Fibroblast of the aortic adventitia (primary cell): ENCODE measurements around the gene CALM1. TPM values are rescaled to one million over a fixed set of nuclear protein-coding genes. Genes with fewer than 3 reads are reported as not detected.

Experiments
- DNase-seq: peaks from one replicate; pipeline ENCODE4 v3.0.0-alpha.2; 2010; ENCODE audit warnings: low read depth
- H3K4me3 ChIP-seq: 2 replicates; pipeline ENCODE4 v1.5.1; 2011; ENCODE audit warnings: low read depth, mild to moderate bottlenecking, control low read depth, low read length, moderate library complexity
- CTCF ChIP-seq: IDR thresholded peaks from 2 replicates; pipeline ENCODE4 v1.5.1; 2011; ENCODE audit warnings: mild to moderate bottlenecking, low read length, control low read depth, inconsistent platforms; ENCODE audit not compliant: insufficient read depth
- total RNA-seq: library from RNA; depleted of rRNA; stranded (reverse); fragments of >200 nt; gene quantifications from 2 replicates; pipeline ENCODE4 v1.2.3, GENCODE V29; 2012; ENCODE audit warnings: low replicate concordance

CALM1 gene
- total RNA-seq, 1 donor = 589 TPM

- no peak for TF ChIP-seq CTCF
These were observed 58.3 kb downstream of the CALM1 start for GRCh38 chr14:90455100-90455571.

DNA sequence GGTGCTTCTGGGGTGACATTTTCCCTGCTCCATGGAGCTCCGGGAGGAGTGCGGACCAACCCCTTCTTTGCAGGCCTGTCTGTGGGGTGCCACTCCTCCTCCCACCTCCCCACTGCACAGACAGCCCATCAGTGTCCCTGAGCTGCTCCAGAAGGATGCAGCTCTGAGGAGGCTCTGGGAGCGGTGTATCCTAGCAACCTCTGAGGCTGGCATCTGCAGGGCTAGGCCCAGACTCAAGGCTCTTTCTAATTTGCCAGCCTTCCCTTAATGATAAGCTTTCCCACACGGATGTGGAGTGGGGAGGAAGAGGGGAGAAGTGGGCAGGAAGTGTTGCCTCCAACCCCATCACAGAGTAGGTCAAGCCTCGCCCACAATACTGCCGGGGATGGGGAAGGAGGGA is 59.7 kb downstream of the CALM1 start:
- H3K4me3 ChIP-seq = no peak overlapping the region
- DNase-seq = no peak
- TF ChIP-seq CTCF = no peak

More at GRCh38 chr14:90455100-90455571, 58.3 kb downstream of the CALM1 start:
- no peak overlapping the region for H3K4me3 ChIP-seq
- no peak for DNase-seq

- DNase-seq = no peak
- no peak for TF ChIP-seq CTCF
- no peak overlapping the region for H3K4me3 ChIP-seq
These were observed 60.4 kb downstream of the CALM1 start for GRCh38 chr14:90457186-90457585.

Other genes with a start within 250 kb of the CALM1 start
- gene PSMC1, start 140.5 kb upstream of the CALM1 start, total RNA-seq = 120 and 154 TPM in 2 replicates
- 11.2 and 21.0 TPM in 2 replicates for gene NRDE2, start 65.1 kb upstream of the CALM1 start, total RNA-seq